Left lung (tissue), 8 donors: ENCODE measurements around the gene IGBP1. TPM values are rescaled to one million over a fixed set of nuclear protein-coding genes. Genes with fewer than 3 reads are reported as not detected.

Experiments
- polyA plus RNA-seq, 6 donors: library from polyadenylated mRNA; unstranded; fragments of 120-200 nt; gene quantifications; one replicate each; pipeline ENCODE4 v1.2.1, GENCODE V29; 2013; ENCODE audit not compliant: insufficient read length in 6 of 6
- total RNA-seq, 2 donors: library from RNA; stranded (reverse); fragmentation: NEBNext Ultra II Directional; extraction: Animal tissue kit (Norgen Biotek cat#: 25700); gene quantifications; one replicate each; pipeline ENCODE4 v1.2.1, GENCODE V29; 2021
- donor health status: DM: no; HTN: yes; CAD: no.
- donor health status: DM: no; HTN: no; CAD: no.

Gene IGBP1
- total and polyA plus RNA-seq, 8 donors = 33.7 to 111 (median 100) TPM

Other genes starting within 250 kb of the IGBP1 start
- not detected for gene AWAT2, start 83.5 kb upstream of the IGBP1 start, total RNA-seq
- not detected for gene AWAT2, start 83.5 kb upstream of the IGBP1 start, polyA plus RNA-seq
- not detected for gene OTUD6A, start 71.0 kb upstream of the IGBP1 start, total RNA-seq
- under 1 TPM in 3 of 6 donors, not detected in 3; 0.09 to 0.13 (median 0.10) TPM for gene OTUD6A, start 71.0 kb upstream of the IGBP1 start, polyA plus RNA-seq
- gene DGAT2L6, start 44.0 kb downstream of the IGBP1 start, total RNA-seq = not detected
- gene DGAT2L6, start 44.0 kb downstream of the IGBP1 start, polyA plus RNA-seq = not detected
- gene AWAT1, start 101.2 kb downstream of the IGBP1 start, total RNA-seq = not detected
- under 1 TPM in 3 of 6 donors, not detected in 3; 0.13 to 0.36 (median 0.13) TPM for gene AWAT1, start 101.2 kb downstream of the IGBP1 start, polyA plus RNA-seq
- under 1 TPM in 1 of 2 donors, not detected in 1; 0.26 TPM for gene P2RY4, start 126.8 kb downstream of the IGBP1 start, total RNA-seq
- gene P2RY4, start 126.8 kb downstream of the IGBP1 start, polyA plus RNA-seq = under 1 TPM; 0.38 to 0.73 (median 0.47) TPM
- gene ARR3, start 134.9 kb downstream of the IGBP1 start, total RNA-seq = not detected
- gene ARR3, start 134.9 kb downstream of the IGBP1 start, polyA plus RNA-seq = 1 to 10 TPM; 1.2 to 2.1 (median 1.6) TPM
- not detected for gene RAB41, start 148.7 kb downstream of the IGBP1 start, total RNA-seq
- gene RAB41, start 148.7 kb downstream of the IGBP1 start, polyA plus RNA-seq = 1 to 10 TPM in 5 of 6 donors, under 1 TPM in 1; 0.71 to 1.9 (median 1.3) TPM
- gene PDZD11, start 156.5 kb downstream of the IGBP1 start, total RNA-seq = 10 to 100 TPM; 29.9 to 39.2 TPM
- 10 to 100 TPM; 50.2 to 60.9 (median 56.8) TPM for gene PDZD11, start 156.5 kb downstream of the IGBP1 start, polyA plus RNA-seq
- 1 to 10 TPM; 1.6 to 4.6 TPM for gene KIF4A, start 156.7 kb downstream of the IGBP1 start, total RNA-seq
- gene KIF4A, start 156.7 kb downstream of the IGBP1 start, polyA plus RNA-seq = 10 to 100 TPM; 11.6 to 30.4 (median 15.7) TPM